Measurements from ENCODE around the gene PMM1.

PMM1 gene

GRCh38 chr22:41582694-41583093 lies 6.9 kb downstream of the PMM1 start:
- CTCF ChIA-PET, result interaction anchor here (1.1 kb wide), 1 partner anchor 15 kb away, joined by 5 read pairs; no protein-coding TSS in a partner anchor
- POLR2A ChIA-PET, result no interaction called here
- no peak for TF ChIP-seq CTCF (IDR thresholded peaks at IDR 0.05; ENCODE audit: control extremely low read depth, extremely low read depth, low read depth, missing control alignments)
- DNase-seq (ENCODE audit: extremely low spot score), result no peak

- POLR2A ChIA-PET, result no interaction called here
- DNase-seq (ENCODE audit: extremely low spot score), result no peak
- TF ChIP-seq CTCF (IDR thresholded peaks at IDR 0.05; ENCODE audit: control extremely low read depth, extremely low read depth, low read depth, missing control alignments), result no peak
- CTCF ChIA-PET, result interaction anchor here (1.0 to 2.8 kb wide), 2 partner anchors 10 kb away, joined by 3 to 7 read pairs; partner anchors contain the start of gene PMM1
Observed at GRCh38 chr22:41579997-41580355, 9.7 kb downstream of the PMM1 start.

GRCh38 chr22:41579297-41579996 lies 10.2 kb downstream of the PMM1 start:
- CTCF ChIA-PET, result interaction anchor here (1.0 to 2.8 kb wide), 2 partner anchors 9 to 10 kb away, joined by 3 to 7 read pairs; partner anchors contain the start of gene PMM1
- TF ChIP-seq CTCF (IDR thresholded peaks at IDR 0.05; ENCODE audit: control extremely low read depth, extremely low read depth, low read depth, missing control alignments), result no peak
- POLR2A ChIA-PET, result interaction anchor here (1.6 kb wide), 1 partner anchor 10 kb away, joined by 4 read pairs; the partner anchor contains the start of gene PMM1
- DNase-seq (ENCODE audit: extremely low spot score), result no peak

GRCh38 chr22:41578818-41579217 lies 10.8 kb downstream of the PMM1 start:
- ChIA-PET CTCF (interaction anchor here (1.0 to 2.8 kb wide), 3 partner anchors 11 to 22 kb away, joined by 3 to 7 read pairs (median 3); partner anchors contain the start of gene PMM1), POLR2A (interaction anchor here (1.6 kb wide), 1 partner anchor 11 kb away, joined by 4 read pairs; the partner anchor contains the start of gene PMM1)
- TF ChIP-seq CTCF (IDR thresholded peaks at IDR 0.05; ENCODE audit: control extremely low read depth, extremely low read depth, low read depth, missing control alignments), result no peak
- DNase-seq (ENCODE audit: extremely low spot score), result no peak

GRCh38 chr22:41578114-41578513 lies 11.5 kb downstream of the PMM1 start:
- TF ChIP-seq CTCF (IDR thresholded peaks at IDR 0.05; ENCODE audit: control extremely low read depth, extremely low read depth, low read depth, missing control alignments), result no peak
- no peak for DNase-seq (ENCODE audit: extremely low spot score)
- ChIA-PET POLR2A (interaction anchor here (1.6 kb wide), 1 partner anchor 12 kb away, joined by 4 read pairs; the partner anchor contains the start of gene PMM1), CTCF (interaction anchor here (1.0 to 1.4 kb wide), 4 partner anchors 10 to 34 kb away, joined by 3 read pairs; partner anchors contain the start of gene PMM1)

GRCh38 chr22:41576877-41577276 lies 12.8 kb downstream of the PMM1 start:
- peak; percentile 65 for DNase-seq (ENCODE audit: extremely low spot score)
- ChIA-PET POLR2A (no interaction called here), CTCF (interaction anchor here (0.9 to 1.4 kb wide), 6 partner anchors 9 to 173 kb away, joined by 3 to 4 read pairs (median 3); no protein-coding TSS in a partner anchor)
- TF ChIP-seq CTCF (IDR thresholded peaks at IDR 0.05; ENCODE audit: control extremely low read depth, extremely low read depth, low read depth, missing control alignments), result peak; percentile 66

Data from GM10248 (cell line).